Fibroblast of mammary gland (primary cell): Measurements from ENCODE around the gene LRRC75A.

Source experiments
- DNase-seq: peaks from one replicate; pipeline ENCODE4 v3.0.0-alpha.2; 2010; ENCODE audit warnings: low read depth
- H3K4me3 ChIP-seq: 2 replicates; pipeline ENCODE4 v1.5.1; 2011; ENCODE audit warnings: low read depth, mild to moderate bottlenecking, low read length, moderate library complexity; ENCODE audit not compliant: control insufficient read depth
- TF ChIP-seq, protein P1 (sequence below): conservative IDR thresholded peaks from 2 replicates; pipeline ENCODE4 v1.5.1; 2011; ENCODE audit warnings: low read depth, low read length, inconsistent platforms; ENCODE audit not compliant: control insufficient read depth, insufficient read depth

Gene LRRC75A

DNA sequence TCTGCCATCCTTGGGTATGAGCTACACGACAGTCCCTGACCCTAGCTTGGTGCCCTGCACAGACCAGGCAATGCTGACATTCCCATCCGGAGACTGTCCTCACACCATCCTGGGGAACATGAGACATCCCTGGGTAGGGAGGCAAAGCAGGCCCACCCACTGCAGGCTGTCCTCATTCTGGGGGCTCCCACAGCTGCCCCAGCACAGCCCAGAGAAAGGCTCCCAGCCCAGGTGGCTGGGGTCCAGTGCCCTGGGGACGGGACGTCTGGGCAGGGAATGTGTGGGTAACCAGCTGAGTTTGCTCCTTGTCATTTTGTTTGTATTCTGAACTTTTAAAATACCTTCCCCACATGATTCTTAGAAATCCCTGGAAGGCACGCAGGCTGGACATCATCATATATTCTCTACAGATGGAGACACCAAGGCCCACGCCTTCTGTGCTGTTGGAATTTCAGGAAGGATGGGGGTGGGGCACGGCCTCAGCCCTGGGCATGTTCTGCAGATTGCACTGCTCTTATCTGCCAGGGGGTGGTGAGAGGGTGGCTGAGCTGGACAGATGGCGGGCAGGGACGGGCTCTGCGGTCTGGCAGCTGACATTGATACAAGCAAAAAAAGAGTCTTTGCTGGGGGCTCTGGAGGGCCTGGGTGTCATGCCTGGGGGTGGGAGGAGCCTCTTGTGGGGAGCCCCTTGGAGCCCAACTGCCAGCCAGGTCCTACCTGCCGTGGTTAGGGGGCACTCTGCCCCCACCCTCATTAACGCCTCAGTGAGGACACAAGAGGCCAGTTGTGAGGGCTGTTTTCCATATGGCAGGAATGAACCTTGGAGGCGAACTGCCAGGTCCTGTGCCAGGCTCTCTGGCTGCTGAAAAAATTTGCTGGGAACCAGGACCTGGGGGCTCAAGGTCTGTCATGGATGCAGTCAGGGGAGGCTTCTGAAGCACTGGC lies 28.4 kb downstream of the LRRC75A start:
- H3K4me3 ChIP-seq, result no peak overlapping the region
- no peak for DNase-seq
- TF ChIP-seq, protein P1, sequence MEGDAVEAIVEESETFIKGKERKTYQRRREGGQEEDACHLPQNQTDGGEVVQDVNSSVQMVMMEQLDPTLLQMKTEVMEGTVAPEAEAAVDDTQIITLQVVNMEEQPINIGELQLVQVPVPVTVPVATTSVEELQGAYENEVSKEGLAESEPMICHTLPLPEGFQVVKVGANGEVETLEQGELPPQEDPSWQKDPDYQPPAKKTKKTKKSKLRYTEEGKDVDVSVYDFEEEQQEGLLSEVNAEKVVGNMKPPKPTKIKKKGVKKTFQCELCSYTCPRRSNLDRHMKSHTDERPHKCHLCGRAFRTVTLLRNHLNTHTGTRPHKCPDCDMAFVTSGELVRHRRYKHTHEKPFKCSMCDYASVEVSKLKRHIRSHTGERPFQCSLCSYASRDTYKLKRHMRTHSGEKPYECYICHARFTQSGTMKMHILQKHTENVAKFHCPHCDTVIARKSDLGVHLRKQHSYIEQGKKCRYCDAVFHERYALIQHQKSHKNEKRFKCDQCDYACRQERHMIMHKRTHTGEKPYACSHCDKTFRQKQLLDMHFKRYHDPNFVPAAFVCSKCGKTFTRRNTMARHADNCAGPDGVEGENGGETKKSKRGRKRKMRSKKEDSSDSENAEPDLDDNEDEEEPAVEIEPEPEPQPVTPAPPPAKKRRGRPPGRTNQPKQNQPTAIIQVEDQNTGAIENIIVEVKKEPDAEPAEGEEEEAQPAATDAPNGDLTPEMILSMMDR, result no peak

DNA sequence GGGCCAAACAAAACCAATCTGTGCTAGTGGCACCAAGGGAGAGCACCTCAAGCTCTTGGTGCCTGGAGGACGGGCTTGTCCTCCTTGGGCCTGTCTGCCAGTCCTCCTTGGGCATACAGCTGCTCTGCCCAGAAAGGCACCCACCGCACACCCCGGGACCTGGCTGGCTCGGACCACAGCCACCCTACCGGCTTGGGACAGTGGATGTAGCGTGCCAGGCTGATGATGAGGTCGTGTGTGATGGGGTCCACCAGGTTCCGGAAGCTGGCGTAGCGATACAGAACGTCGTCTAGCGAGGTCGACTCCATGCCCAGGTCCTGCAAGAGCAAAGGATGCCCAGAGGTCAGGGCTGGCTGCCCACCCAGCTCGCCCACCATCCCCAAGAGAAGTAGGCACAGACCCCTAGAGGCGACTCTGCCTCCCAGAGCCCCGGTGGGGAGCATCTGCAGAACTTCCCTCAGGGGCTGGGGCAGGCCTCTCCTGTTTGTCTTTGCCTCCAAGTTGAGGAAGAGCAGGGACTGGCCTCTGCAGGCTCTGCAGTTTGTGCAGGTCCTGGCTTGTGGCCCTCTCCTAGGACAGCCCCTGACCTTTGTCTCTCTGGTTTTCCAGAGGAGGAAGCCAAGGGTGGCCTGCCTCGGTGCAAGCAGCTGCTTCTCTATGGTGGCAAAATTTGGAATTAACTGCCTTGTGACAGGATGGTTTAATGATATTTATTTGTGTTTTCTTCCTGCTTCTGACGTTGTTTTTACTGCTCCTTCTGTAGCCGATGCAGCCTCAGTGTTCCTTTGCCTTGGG lies 29.7 kb downstream of the LRRC75A start:
- no peak overlapping the region for H3K4me3 ChIP-seq
- TF ChIP-seq, protein P1, result no peak

DNA sequence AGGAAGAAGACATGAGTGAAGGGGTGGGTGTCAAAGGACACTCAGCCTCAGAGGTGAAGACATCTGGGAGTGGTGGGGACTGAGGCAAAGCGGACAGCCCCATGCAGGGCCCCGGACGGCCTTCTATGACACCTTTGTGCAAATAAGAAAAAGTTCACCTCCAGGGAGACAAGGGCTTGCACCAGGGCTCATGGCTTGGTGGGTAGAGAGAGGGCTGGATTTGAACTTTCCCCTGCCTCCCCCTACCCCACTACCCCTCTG lies 30.5 kb downstream of the LRRC75A start:
- no peak for DNase-seq
- no peak overlapping the region for H3K4me3 ChIP-seq
- TF ChIP-seq, protein P1, result no peak

More for the DNA sequence above, 29.7 kb downstream of the LRRC75A start:
- no peak for DNase-seq

DNA sequence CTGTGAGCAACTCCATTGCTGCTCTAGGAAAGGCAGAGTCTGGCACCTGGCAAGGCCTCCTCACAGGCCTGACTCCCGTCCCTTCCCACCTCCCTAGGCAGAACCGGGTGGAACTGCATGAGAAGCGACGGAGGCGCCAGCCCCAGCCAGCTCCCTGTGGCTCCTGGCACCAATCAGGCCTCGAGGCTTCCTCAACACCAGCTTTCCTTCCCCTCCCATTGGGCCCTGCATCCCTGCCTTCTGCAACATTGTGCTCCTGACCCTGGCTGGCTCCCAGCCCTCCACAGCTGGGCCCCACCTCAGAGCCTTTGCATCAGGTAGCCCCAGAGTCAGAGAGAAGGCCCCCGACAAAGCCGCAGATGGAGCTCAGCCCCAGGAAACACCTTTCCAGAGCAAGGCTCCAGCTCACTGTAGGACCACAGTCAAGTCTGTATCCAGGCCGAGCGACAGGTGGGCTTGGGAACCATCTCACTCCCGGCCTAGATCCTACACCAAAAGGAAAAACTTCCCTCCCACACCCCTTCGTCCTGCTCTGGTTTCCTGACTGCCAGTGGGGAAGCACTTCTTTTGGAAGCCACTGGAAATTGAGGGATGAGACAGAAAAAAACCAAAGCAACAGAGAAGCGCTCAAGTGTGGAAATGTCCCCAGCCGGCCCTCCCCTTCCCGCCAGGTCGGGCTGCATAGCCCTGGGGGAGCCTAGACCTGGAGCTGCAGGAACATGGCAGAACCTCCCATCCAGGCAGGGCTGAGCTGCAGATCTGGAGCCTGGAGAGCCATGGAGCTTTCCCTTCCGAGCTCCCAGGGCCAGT lies 31.0 kb downstream of the LRRC75A start:
- no peak for DNase-seq
- no peak overlapping the region for H3K4me3 ChIP-seq
- TF ChIP-seq, protein P1, result no peak

DNA sequence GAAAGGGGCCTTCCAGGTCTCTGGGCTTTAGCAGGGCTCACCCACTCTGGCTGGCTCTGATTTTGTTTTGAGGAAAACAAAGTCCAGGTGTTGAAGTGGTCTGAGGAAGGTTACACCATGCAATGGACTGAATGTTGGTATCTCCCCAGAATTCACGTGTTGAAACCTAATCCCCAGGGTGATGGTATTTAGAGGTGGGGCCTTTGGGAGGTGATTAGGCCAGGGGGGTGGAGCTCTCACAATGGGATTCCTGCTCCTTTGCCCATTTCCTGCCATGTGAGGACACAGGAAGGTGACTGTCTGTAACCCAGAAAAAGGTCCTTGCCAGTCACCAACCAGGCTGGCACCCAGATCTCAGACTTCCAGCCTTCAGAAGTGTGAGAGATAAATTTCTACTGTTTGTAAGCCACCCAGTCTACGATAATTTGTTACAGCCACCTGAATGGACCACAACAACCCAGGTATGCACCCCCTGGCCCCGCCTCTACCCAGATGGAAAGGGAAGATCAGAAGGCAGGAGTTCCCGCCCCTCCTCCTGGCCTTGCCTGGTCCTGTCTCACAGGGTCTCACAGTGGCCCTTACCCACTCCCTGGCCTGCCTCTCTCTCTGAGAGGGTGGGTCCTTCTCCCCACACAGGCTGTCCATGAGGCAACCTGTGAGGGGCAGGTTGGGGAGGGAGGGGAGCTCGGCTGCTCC lies 32.0 kb downstream of the LRRC75A start:
- no peak for DNase-seq
- no peak overlapping the region for H3K4me3 ChIP-seq
- TF ChIP-seq, protein P1, result no peak

DNA sequence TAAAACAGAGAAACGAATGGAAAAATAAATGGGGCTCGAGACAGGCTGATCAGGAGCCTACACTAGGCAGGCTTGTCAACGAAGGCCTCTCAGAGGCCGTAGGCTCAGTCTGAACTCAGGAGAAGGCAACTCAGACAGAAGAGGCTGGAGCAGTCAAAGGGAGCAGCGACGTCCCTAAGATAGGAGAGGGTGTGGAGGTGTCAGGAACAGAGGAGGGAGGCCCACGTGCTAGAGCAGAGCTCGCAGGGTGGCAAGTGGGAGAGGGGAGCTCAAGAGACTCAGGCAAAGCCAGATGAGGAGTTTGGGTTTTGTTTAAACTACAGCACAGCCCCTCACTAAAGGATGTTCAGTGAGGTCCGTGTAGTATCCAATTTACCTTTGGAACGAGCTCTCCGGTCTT lies 32.7 kb downstream of the LRRC75A start:
- TF ChIP-seq, protein P1, result no peak

More for the DNA sequence above, 32.7 kb downstream of the LRRC75A start:
- no peak for DNase-seq
- no peak overlapping the region for H3K4me3 ChIP-seq
